ENCODE data around the gene COQ3.

Gene COQ3, protein sequence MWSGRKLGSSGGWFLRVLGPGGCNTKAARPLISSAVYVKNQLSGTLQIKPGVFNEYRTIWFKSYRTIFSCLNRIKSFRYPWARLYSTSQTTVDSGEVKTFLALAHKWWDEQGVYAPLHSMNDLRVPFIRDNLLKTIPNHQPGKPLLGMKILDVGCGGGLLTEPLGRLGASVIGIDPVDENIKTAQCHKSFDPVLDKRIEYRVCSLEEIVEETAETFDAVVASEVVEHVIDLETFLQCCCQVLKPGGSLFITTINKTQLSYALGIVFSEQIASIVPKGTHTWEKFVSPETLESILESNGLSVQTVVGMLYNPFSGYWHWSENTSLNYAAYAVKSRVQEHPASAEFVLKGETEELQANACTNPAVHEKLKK

GRCh38 chr6:99393698-99394531, at the start of gene COQ3:
Gene COQ3 (minus strand): TSS chr6:99394195. CDS start chr6:99394179, 16 bp downstream.
- peak; percentile 46 for DNase-seq (ENCODE audit: low read depth)

DNA sequence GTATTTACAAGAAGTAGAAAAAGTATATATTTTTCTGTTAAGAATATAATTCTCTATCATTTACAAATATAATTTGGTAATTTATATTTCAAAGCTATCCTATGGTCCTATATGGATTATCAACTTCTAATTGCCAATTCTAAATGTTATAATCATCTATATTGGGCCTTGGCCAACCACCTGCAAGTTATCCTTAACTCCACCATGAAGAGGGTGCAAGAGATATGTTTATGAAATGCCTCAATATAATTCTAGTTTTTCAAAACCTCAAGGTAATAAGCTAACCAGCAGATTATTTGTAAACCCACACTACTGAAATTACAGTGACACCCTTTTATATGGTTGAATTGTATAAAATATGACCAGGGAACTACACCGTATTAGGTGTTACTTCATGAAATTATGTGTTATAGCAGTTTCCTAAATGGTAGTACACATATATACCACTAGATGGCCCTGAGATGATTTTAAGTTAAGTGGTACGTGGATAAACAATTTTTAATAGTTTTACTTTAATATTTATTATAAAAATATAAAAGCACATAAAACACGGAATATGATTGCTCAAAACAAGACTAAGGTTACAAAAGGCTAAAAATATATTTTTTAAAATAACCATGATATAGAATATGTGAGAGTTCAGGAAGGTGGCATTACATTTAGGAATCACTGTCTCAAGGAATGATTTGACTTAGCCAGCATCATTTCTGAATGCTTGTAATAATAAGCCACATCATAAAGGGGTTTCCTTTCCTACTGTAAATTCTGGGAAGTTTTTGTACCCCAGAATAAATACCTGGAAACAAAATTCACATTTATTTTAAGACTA, 40.9 kb upstream of the COQ3 start:
- DNase-seq (ENCODE audit: low read depth), result no peak

- no peak for DNase-seq (ENCODE audit: low read depth)
Measured at GRCh38 chr6:99432877-99433276, 38.9 kb upstream of the COQ3 start.

- DNase-seq (ENCODE audit: low read depth), result no peak
Measured at GRCh38 chr6:99431901-99432300, 37.9 kb upstream of the COQ3 start.

DNA sequence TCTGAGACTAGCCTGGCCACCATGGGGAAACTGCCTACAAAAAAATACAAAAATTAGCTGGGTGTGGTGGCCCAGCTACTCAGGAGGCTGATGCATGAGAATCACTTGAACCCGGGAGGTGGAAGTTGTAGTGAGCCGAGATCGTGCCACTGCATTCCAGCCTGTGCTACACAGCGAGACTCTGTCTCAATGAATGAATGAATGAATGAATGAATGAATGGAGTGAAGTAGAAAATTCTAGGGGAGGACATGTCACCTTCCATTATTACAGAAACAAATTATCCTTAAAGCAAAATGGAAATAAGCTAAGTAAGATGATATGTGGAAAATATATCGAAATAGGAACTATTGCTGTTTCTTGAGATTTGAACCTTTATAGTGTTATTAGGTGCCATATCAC, 34.0 kb upstream of the COQ3 start:
- no peak for DNase-seq (ENCODE audit: low read depth)

- no peak for DNase-seq (ENCODE audit: low read depth)
Measured at GRCh38 chr6:99426451-99426757, 32.4 kb upstream of the COQ3 start.

DNA sequence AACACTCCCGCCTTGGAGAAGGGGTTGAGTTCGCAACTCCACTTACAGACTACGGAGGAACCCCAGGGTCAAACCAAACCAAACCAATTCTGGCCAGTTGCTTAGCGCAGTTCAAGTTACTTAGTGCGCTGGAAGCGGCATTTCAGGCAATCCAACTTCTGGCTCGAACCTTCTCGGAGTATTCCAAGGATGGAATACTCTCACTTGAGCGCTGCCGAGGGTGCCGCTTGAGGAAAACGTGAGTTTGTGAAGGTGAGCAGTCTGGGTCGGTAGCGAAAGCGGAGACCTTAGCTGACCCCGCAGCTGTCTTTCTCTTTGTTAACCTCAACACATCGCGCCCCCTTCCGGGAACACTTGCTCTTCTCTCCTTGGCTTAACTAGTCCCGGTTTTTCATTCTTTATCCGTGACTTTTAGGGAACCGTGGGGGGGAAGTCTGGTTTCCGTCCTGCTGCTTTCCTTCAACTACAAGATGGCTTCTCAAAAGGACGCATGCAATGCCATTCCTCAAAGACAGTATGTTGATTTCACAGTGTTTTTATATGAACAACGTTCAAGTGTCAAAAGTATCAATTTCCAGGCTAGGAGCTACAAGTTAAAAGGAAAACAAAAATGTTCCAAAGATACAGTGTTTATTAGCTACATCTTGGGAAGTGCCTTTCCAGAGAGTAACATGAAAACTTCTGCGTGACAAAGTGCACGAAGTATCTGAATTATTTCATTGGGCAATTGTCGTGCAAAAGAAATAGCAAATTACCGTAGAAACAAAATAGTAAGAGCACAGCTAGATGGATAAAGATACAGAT, 31.9 kb upstream of the COQ3 start:
- peak; percentile 39 for DNase-seq (ENCODE audit: low read depth)

GRCh38 chr6:99424761-99425646, 31.0 kb upstream of the COQ3 start, which contains the start of gene PNISR:
Gene PNISR (minus strand): TSS chr6:99425308. CDS start chr6:99414659, 10,649 bp downstream.
- DNase-seq (ENCODE audit: low read depth), result peak; percentile 82

DNA sequence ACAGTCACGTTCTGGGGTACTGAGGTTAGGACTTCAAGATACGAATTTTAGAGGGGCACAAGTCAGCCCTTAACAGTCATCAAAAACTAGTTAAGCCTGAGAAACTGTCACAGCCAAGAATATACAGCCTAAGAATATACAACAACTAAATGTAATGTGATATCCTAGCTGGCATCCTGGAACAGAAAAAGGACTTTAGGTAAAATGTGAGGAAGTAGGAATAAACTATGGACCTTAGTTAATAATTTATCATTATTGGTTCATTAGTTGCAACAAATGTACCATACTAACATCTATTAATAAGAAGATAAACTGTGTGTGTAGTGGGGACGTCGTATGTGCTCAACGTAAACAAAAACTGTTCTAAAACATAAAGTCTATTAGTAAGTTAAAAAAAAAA, 30.0 kb upstream of the COQ3 start:
- DNase-seq (ENCODE audit: low read depth), result no peak

GRCh38 chr6:99422912-99423311, 28.9 kb upstream of the COQ3 start:
- DNase-seq (ENCODE audit: low read depth), result no peak

DNA sequence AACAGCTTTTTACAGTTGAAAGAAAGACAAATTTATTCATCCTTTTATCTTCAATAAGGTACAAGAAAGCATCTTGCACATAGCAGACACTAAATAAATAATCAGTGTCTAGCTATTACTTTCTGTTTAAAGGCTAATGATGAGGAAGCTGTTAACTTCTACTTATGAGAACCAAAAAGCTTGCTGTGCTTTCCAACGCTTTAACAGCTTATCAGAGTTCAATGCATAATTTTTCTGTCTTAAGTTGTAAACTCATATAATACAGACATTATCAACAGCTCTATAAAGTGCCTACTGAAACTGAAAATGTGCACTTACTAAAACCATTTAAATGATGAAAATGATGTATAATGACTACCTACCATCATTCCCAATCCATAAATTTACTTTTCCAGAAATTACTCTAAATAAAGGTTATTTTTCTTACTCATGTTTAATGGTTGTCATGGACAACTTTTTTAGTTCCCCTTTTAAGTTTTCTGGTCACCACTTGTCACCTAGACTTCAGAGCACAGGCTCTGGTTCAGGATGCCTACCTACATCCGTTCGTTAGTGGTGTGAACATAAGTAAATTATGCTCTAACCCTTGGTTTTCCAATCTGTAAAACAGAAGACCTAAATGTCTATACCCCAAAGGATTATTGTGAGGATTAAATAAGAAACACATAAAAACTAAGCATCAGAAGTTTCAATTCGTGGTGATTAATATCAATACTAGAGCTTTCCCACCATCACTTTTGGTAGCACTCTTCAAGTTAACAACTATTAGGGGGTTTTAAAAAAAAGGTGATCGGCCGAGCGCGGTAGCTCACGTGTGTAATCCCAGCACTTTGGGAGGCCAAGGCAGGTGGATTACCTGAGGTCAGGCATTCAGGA, 23.1 kb upstream of the COQ3 start:
- no peak for DNase-seq (ENCODE audit: low read depth)

GRCh38 chr6:99416226-99416625, 22.2 kb upstream of the COQ3 start:
- no peak for DNase-seq (ENCODE audit: low read depth)

DNA sequence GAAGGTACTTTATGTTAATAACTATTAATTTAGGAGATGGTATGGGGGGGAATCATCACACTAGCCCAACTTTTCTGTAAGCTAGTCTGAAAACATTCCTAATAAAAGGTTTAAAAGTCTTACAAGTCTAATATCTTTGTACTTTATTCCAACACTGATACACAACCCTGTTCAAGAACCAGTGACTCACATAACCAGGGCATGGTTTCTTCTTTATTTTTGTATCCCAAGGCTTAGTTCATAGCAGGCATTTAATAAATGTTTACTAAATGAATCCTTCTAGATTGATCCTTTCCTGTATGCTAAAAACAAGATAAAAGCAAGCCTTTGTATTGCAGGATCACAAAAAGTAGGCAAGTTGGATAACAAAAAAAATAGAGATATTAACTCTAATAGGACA, 21.5 kb upstream of the COQ3 start:
- no peak for DNase-seq (ENCODE audit: low read depth)

DNA sequence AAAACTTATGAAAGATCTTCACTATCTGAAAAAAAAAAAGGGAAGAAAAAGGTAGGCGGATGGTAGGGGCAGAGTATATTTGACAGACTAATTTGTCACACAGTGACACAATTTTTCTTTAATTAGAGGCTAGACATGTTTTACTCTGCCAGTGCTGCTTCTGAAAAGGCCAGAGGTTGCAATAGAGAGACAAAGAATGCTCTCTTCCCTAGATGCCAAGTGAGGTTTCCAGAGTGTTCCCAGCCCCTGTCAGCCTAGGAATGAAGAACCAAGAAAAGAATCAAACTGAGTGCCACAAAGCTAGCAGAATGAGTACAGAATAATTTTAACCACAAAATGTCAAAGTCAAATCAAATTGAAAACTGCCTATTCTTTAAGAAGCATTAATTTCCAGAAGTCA, 18.1 kb upstream of the COQ3 start:
- DNase-seq (ENCODE audit: low read depth), result no peak

GRCh38 chr6:99409672-99410071, 15.7 kb upstream of the COQ3 start:
- no peak for DNase-seq (ENCODE audit: low read depth)

DNA sequence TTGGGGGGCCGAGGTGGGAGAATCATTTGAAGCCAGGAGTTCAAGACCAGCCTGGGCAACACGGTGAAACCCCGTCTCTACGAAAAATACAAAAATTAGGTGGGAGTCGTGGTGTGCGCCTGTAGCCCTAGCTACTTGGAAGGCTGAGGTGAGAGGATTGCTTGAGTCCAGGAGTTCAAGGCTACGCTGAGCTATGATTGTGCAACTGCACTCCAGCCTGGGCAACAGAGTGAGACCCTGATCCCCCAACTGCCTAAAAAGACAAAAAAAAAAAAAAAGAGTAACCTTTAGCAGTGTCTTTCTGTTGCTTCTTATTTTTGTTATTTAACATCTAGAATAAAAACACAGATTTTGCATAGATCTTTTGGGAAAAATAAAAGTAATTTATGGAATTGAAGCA, 13.1 kb upstream of the COQ3 start:
- DNase-seq (ENCODE audit: low read depth), result no peak

DNA sequence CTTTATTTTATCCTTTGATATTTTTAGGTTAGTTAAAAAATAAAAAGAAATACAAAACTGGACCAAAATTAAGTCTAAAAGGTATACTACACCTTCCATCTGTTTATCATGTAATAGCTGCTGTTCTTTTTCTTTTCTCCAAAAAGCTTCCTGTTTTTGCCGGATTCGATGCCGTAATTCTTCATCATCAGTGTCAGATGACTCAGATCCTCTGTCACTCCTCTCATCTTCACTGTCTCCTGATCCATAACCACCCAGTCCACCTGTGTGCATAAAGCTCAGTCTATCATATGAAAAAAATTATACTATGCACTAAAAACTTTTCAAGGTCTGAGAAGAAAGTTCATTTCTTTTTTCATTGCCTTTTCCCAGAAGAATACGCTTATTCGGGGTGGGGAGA, 8.5 kb upstream of the COQ3 start:
- no peak for DNase-seq (ENCODE audit: low read depth)

DNA sequence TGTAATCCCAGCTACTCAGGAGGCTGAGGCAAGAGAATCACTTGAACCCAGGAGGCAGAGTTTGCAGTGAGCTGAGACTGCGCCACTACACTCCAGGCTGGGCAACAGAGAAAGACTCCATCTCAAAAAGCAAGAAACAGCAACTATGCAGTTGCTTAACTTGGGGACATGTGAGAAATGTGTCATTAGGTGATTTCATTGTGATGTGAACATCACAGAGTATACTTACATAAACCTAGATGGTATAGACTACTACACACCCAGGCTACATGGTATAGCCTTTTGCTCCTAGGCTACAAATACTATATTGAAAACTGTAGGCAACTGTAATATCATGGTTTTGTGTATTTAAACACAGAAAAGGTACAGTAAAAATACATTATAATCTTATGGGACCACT, 3.3 kb upstream of the COQ3 start:
- DNase-seq (ENCODE audit: low read depth), result no peak

DNA sequence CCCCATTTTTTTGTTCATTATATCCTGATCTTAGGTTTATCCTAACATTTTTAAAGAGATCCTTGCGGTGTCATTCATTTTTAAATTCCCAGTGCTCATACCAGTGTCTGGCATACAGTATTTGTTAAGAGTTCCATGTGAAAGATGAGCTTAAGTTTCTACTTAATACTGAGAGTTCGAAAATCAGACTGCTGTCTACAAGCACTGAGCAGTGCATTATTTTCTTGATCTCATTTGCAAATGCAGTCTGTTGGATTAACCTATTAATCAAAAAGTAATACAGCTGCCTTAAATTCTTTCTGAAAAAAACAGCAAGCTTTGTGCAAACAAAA, 663 bp downstream of the COQ3 start:
- DNase-seq (ENCODE audit: low read depth), result no peak

DNA sequence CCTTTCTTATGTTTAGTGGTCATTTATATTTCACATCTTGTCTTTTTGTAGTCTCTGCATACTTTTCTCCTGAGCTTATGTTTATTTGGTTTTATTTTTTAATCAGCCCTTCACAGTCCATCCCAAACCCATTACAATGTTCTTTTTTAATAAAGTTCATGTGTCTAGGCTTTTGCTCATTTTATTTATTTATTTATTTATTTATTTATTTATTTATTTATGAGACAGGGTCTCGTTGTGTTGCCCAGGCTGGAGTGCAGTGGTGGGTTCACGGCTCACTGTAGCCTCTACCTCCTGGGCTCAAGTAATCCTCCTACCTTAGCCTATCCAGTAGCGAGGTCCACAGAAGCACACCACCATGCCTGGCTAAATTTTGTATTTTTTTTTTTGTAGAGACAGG, 3.1 kb downstream of the COQ3 start:
- no peak for DNase-seq (ENCODE audit: low read depth)
